ENCODE measurements around the gene CFAP100.

Gene CFAP100

GRCh38 chr3:126377211-126377610 lies 17.5 kb upstream of the CFAP100 start:
- DNase-seq: no peak

GRCh38 chr3:126378341-126378751 lies 16.4 kb upstream of the CFAP100 start:
- DNase-seq: no peak

GRCh38 chr3:126380011-126380768 lies 14.5 kb upstream of the CFAP100 start:
- DNase-seq: no peak

- DNase-seq: no peak
These were observed 12.7 kb upstream of the CFAP100 start for GRCh38 chr3:126381966-126382365.

GRCh38 chr3:126389112-126389793 lies 5.5 kb upstream of the CFAP100 start:
- DNase-seq: peak; percentile 48

GRCh38 chr3:126389794-126390146 lies 4.9 kb upstream of the CFAP100 start:
- DNase-seq: no peak

GRCh38 chr3:126390201-126390600 lies 4.5 kb upstream of the CFAP100 start:
- no peak for DNase-seq

- DNase-seq: no peak
These were observed 4.0 kb upstream of the CFAP100 start for GRCh38 chr3:126390751-126391150.

GRCh38 chr3:126391631-126392030 lies 3.1 kb upstream of the CFAP100 start:
- no peak for DNase-seq

- no peak for DNase-seq
These were observed 2.5 kb upstream of the CFAP100 start for GRCh38 chr3:126392246-126392645.

GRCh38 chr3:126393563-126393962 lies 1.1 kb upstream of the CFAP100 start:
- DNase-seq: no peak

- peak; percentile 32 for DNase-seq
These were observed 240 bp downstream of the CFAP100 start for GRCh38 chr3:126394977-126395321.

- no peak for DNase-seq
These were observed 1.3 kb downstream of the CFAP100 start for GRCh38 chr3:126395846-126396513.

GRCh38 chr3:126396536-126396935 lies 1.8 kb downstream of the CFAP100 start:
- DNase-seq: no peak

- DNase-seq: no peak
These were observed 3.1 kb downstream of the CFAP100 start for GRCh38 chr3:126397610-126398422.

GRCh38 chr3:126398423-126399350 lies 4.0 kb downstream of the CFAP100 start:
- DNase-seq: no peak

GRCh38 chr3:126399351-126399735 lies 4.6 kb downstream of the CFAP100 start:
- no peak for DNase-seq

- no peak for DNase-seq
These were observed 5.0 kb downstream of the CFAP100 start for GRCh38 chr3:126399756-126400155.

- DNase-seq: no peak
These were observed 7.0 kb downstream of the CFAP100 start for GRCh38 chr3:126401611-126402160.

- DNase-seq: no peak
These were observed 7.5 kb downstream of the CFAP100 start for GRCh38 chr3:126402178-126402577.

GRCh38 chr3:126402666-126403302 lies 8.1 kb downstream of the CFAP100 start:
- DNase-seq: no peak
